NCI-H146 (cell line): ENCODE results near the gene PSD.

Experiments
- DNase-seq: peaks from one replicate; lab custom pipeline; 2025; lab: John Stamatoyannopoulos, UW

PSD gene

DNA sequence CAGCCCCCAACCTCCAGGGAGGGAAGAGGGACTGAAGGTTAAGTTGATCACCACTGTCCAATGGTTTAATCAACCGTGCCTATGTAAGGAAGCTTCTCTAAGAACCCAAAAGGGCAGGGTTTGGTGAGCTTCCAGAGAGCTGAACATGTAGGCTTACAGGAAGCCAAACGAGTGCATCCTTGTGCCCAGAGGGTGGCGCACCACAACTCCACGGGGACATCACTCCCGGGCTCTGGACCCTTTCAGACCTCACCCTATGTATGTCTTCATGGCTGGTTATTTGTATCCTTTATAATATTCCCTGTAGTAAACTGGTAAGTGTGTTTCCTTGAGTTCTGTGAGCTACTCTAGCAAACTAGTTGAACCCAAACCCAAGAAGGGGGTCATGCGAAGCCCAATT lies 34.5 kb downstream of the PSD start:
- no peak for DNase-seq

DNA sequence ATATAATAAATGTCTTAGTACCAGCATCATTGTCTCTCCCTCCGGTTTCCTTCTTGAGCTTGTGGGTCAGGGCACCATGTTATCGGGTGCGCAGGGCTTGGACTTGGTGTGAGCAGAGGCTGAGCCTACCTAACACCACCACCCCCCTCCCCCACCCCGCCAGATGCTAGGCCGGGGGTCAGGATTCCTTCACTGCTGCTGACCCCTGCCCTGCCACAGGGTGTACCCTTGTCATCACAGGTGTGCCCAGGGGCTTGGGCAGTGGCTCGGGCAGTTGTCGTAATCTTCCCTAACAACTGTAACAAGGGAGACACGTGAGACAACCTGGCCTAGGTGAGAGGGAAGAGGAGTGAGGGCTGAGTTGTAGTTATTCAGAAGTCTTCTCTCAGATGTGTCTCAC lies 35.7 kb downstream of the PSD start:
- no peak for DNase-seq

DNA sequence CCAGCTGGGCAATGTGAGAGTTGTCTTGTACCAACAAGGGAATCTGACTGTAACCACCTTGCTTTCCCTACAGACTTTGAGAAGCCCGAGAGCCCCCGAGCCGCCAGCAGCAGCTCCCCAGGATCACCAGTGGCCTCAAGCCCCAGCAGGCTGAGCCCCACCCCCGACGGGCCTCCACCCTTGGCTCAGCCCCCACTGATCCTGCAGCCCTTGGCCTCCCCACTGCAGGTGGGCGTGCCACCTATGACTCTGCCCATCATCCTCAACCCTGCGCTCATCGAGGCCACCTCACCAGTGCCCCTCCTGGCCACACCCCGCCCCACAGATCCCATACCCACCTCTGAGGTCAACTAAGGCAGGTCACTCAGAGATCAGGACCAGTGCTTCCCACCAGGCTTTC lies 36.6 kb downstream of the PSD start:
- DNase-seq: no peak

DNA sequence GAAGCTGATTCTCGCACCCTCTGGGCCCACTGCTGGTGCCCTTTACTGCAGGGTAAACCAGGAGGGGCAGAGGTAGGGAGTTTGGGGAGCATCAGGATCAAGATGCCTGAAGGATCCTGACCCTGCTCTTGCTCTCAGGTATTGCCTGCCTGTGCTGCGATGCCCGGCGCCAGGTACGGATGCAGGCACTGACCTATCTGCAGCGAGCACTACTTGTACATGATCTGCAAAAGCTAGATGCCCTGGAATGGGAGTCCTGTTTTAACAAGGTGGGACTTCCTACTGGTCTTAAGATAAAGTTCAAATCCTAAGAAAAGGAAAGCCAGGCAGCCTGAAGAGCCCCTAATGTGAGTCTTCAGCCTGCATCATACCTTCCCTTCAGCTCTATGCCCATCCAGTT lies 39.2 kb downstream of the PSD start:
- DNase-seq: no peak

DNA sequence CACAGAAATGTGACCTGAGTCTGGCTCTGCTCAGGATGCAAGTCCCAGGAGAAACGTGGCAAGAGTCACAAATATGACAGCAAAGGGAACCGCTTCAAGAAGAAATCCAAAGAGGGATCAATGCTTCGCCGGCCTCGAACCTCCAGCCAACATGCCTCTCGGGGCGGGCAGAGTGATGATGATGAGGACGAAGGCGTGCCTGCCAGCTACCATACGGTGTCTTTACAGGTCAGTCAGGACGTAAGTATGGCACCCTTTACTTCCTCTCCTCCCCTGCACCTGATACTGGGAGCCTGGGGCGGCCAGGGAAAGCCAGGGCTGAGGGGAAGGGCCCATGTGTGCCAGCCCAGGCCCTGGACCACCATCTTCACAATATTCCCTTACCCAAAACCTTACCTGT lies 41.7 kb downstream of the PSD start:
- no peak for DNase-seq

DNA sequence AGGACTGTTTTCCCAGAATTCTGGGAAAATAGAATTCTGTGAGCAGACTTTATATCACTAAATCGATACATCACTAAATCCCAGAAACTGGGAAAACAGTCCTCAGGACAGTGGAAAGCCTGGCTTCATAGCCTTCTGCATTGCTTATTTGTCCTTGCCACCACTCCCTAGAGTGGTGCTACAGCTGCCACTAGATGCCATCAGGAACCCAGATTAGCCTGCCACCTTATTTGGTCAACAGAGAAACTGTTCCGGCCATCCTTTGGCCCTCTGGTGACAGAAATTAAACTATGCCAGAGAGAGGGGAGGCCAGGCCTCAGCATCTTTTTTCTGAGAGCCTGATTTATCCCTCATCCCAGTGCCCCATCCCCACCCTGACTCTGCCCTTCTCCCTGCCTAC lies 42.7 kb downstream of the PSD start:
- DNase-seq: no peak

DNA sequence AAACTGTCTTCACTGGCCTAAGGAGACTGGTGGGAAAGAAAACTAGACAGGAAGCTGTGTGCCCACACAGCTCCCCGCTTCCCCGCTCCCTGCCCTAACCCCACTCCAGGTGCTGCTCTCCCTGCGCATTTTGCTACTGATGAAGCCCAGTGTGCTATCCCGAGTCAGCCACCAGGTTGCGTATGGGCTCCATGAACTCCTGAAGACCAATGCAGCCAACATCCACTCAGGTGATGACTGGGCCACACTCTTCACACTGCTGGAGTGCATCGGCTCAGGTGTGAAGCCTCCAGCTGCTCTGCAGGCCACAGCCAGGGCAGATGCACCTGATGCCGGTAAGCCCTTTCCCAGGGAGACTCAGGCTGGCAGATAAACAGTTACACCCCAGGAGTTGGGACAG lies 43.3 kb downstream of the PSD start:
- DNase-seq: no peak

DNA sequence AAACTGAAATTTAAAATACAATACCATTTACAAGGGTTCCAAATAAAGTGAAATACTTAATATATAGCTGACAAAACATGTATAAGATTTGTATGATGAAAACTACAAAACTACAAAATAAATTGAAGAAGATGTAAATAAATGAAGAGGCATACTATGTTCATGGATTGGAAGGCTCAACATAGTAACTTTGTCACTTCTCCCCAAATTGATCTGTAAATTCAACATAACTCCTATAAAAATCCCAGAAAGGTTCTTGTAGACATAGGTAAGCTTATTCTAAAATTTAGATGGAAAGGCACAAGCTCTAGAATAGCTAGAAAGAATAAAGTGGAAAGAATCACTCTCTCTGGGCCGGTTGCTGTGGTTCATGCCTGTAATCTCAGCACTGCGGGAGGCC lies 47.3 kb downstream of the PSD start:
- DNase-seq: no peak

DNA sequence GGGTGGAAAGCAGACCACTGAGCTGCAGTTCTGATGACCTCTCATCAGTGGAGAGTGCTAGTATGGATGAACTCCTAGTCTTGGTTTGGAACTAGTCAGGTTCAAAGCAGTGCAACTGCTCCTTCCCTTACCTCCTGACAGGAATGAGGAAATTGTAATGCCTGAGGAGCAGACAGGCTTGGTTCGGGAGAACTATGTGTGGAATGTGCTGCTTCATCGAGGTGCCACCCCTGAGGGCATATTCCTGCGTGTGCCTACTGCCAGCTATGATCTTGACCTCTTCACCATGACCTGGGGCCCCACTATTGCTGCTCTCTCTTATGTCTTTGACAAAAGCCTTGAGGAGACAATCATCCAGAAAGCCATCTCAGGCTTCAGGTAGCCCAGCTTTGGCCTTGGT lies 50.5 kb downstream of the PSD start:
- no peak for DNase-seq

DNA sequence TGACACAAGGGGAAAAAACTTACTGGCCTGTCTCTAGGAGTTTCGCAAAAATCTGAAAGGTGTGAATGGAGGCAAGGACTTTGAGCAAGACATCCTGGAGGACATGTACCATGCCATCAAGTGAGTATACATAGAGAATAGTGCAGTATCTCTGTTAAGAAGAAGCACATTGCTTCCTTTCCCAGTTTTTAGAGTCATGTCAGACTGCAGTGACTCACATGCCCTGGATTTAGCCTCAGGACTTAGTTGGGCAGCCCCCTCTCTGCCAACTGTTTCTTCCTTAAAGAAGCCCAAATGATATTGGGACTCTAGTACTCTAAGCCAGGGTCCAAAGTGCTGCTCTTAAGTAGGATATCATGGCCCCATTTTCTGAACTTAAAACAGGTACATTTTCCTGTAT lies 51.1 kb downstream of the PSD start:
- DNase-seq: no peak

DNA sequence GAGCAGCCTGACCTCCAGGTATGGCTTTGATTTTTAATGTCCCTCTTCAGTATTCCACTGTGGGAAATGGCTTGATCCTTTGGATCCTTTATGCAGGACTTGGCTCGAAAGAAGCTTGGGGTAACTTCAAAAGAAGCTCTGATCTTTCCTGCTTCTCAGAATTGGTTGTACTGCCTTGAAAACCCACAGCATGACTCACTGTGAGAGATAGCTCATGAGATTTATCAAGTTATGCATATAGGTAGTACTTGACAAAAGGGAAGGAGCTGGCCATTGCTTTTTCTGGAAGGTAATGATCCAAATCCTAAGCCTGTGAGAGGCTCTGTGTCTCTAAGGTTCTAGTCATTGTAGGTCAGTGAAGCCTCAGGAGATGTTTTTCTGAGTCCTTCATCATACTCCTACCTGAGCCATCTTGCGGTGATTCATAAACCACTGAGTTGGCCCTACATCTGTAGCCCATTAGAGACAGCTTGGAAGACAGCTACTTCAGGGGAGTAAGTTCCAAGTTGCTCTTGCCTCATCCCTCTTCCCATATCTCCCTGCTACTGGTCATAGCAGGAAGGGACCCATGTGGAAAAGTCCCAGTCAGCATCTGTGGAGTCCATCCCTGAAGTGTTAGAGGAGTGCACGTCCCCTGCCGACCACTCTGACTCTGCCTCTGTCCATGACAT lies 59.7 kb downstream of the PSD start:
- no peak for DNase-seq

DNA sequence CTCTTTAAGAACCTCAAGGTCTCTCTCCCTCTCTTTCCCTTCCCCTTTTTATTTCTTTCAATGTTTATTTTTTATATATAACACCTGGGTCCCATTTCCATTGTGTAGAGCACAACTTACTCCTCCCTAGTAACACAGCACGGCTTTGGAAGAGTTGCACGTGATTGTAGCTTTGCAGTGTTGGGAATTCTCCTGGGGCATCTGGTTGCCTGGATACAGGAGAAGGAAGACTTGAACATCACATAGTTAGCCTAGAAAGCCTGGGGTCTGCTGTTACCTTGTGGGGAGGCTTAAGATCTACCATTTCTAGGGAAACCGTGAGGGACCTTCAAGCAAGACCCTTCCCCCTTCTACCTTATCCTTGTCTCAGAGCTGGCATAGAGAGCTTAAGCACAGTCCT lies 64.1 kb downstream of the PSD start:
- DNase-seq: no peak
